H1 (cell line): Measurements from ENCODE around the gene NFIX. TPM values are rescaled to one million over a fixed set of nuclear protein-coding genes. Genes with fewer than 3 reads are reported as not detected.

Source experiments
- CTCF ChIA-PET: fragments of 300-600 bp; sonication (Branson Sonifier 250); formaldehyde crosslinking; loops from one replicate; lab custom pipeline; 2021; ENCODE audit not compliant: partially characterized antibody; lab: Charles Lee
- POLR2A ChIA-PET: fragments of 300-600 bp; sonication (Branson Sonifier 250); formaldehyde crosslinking; loops from one replicate; lab custom pipeline; 2021; ENCODE audit warnings: inconsistent platforms; ENCODE audit not compliant: partially characterized antibody; lab: Charles Lee
- DNase-seq, 2 experiments: peaks; one replicate each; pipeline versions ENCODE4 v3.0.0 to v3.0.0-alpha.2; 2010 to 2022; ENCODE audit warnings: low spot score in 2 of 2, low read depth in 1 of 2, mixed read lengths in 1 of 2
- FAIRE-seq: peaks from 2 replicates; lab custom pipeline; 2011; peaks lifted over from hg19 to GRCh38; lab: Jason Lieb, UNC
- H2AFZ ChIP-seq: 2 replicates; pipeline ENCODE4 v1.8.1; 2012; ENCODE audit warnings: low read length, inconsistent platforms
- H2AK5ac ChIP-seq: 2 replicates; pipeline ENCODE4 v1.6.1; 2013; ENCODE audit warnings: low read depth, low read length
- H2BK120ac ChIP-seq: replicated peaks from 2 replicates; pipeline ENCODE3; 2013; ENCODE audit warnings: low read depth, low read length, inconsistent platforms
- H2BK12ac ChIP-seq: 2 replicates; pipeline ENCODE4 v1.6.1; 2013; ENCODE audit warnings: low read depth, low read length
- H2BK15ac ChIP-seq: 2 replicates; pipeline ENCODE4 v1.6.1; 2013; ENCODE audit warnings: low read length
- H2BK20ac ChIP-seq: 2 replicates; pipeline ENCODE4 v1.6.1; 2013; ENCODE audit warnings: low read length
- H2BK5ac ChIP-seq: 2 replicates; pipeline ENCODE4 v1.6.1; 2013; ENCODE audit warnings: low read depth, low read length
- H3K14ac ChIP-seq: 2 replicates; pipeline ENCODE4 v1.6.1; 2013; ENCODE audit warnings: inconsistent platforms; ENCODE audit not compliant: insufficient read length
- H3K18ac ChIP-seq: 2 replicates; pipeline ENCODE4 v1.6.1; 2013; ENCODE audit warnings: low read length; ENCODE audit errors: extremely low read depth
- H3K23ac ChIP-seq: 2 replicates; pipeline ENCODE4 v1.6.1; 2013; ENCODE audit warnings: inconsistent platforms; ENCODE audit not compliant: insufficient read length
- H3K23me2 ChIP-seq: 2 replicates; pipeline ENCODE4 v1.6.1; 2013; ENCODE audit warnings: low read depth, low read length
- H3K27ac ChIP-seq: 2 replicates; pipeline ENCODE4 v1.6.1; 2011; ENCODE audit warnings: low read depth, low read length, inconsistent platforms
- H3K27me3 ChIP-seq, 4 experiments: replicated peaks in 1 of 4; 1 replicate in 1 of 4; 2 replicates in 3 of 4; pipeline versions ENCODE4 v1.6.1 to v1.8.1; 2011 to 2013; ENCODE audit warnings: low read length in 3 of 4, mild to moderate bottlenecking in 3 of 4, inconsistent platforms in 2 of 4, mixed read lengths in 2 of 4, moderate library complexity in 1 of 4; ENCODE audit not compliant: control insufficient read depth in 3 of 4, insufficient read depth in 3 of 4; ENCODE audit errors: extremely low read depth in 1 of 4
- H3K36me3 ChIP-seq, 4 experiments: 2 replicates each; pipeline versions ENCODE4 v1.6.1 to v1.8.1; 2011 to 2013; ENCODE audit warnings: mild to moderate bottlenecking in 4 of 4, low read length in 3 of 4, moderate library complexity in 2 of 4, control low read depth in 1 of 4, inconsistent platforms in 1 of 4; ENCODE audit not compliant: insufficient read depth in 4 of 4, control insufficient read depth in 2 of 4
- H3K4ac ChIP-seq: replicated peaks from 2 replicates; pipeline ENCODE3; 2013; ENCODE audit warnings: low read length, low read depth, mixed read lengths, inconsistent platforms; ENCODE audit not compliant: insufficient read length
- H3K4me1 ChIP-seq, 4 experiments: replicated peaks in 1 of 4; 1 replicate in 1 of 4; 2 replicates in 3 of 4; pipeline versions ENCODE4 v1.6.1 to v1.8.1; 2011 to 2013; ENCODE audit warnings: low read length in 3 of 4, inconsistent platforms in 2 of 4, mixed read lengths in 1 of 4; ENCODE audit not compliant: insufficient read depth in 4 of 4, control insufficient read depth in 3 of 4
- H3K4me2 ChIP-seq, 2 experiments: 2 replicates each; pipeline versions ENCODE4 v1.6.1 to v1.8.1; 2011 to 2013; ENCODE audit warnings: low read depth in 2 of 2, low read length in 2 of 2, control low read depth in 1 of 2, inconsistent platforms in 1 of 2, mild to moderate bottlenecking in 1 of 2; ENCODE audit not compliant: insufficient read depth in 1 of 2
- H3K4me3 ChIP-seq, 4 experiments: fragments of 200-600, 300-600 bp in 1 of 4; sonication (generic), shearing (Covaris generic), sonication (Bioruptor Twin) in 1 of 4; 2 replicates each; pipeline versions ENCODE4 v1.5.1 to v1.8.1; 2011 to 2016; ENCODE audit warnings: low read length in 4 of 4, low read depth in 3 of 4, control low read depth in 2 of 4, inconsistent platforms in 2 of 4, mild to moderate bottlenecking in 2 of 4, mixed read lengths in 1 of 4, moderate library complexity in 1 of 4; ENCODE audit not compliant: insufficient read depth in 2 of 4; ENCODE audit errors: extremely low read depth in 1 of 4
- H3K56ac ChIP-seq: replicated peaks from 2 replicates; pipeline ENCODE3; 2013; ENCODE audit warnings: low read depth, mild to moderate bottlenecking, mixed read lengths, low read length, inconsistent platforms; ENCODE audit not compliant: insufficient read length
- H3K79me1 ChIP-seq: 2 replicates; pipeline ENCODE4 v1.6.1; 2013; ENCODE audit warnings: low read depth, low read length, control low read depth
- H3K79me2 ChIP-seq, 2 experiments: 2 replicates each; pipeline versions ENCODE4 v1.6.1 to v1.8.1; 2012 to 2013; ENCODE audit warnings: low read length in 2 of 2, mild to moderate bottlenecking in 2 of 2, inconsistent platforms in 1 of 2; ENCODE audit not compliant: insufficient read depth in 2 of 2, control insufficient read depth in 1 of 2
- H3K9ac ChIP-seq, 4 experiments: replicated peaks in 1 of 4; 1 replicate in 1 of 4; 2 replicates in 3 of 4; pipeline versions ENCODE4 v1.6.1 to v1.8.1; 2011 to 2013; ENCODE audit warnings: low read depth in 3 of 4, low read length in 3 of 4, control low read depth in 2 of 4, mild to moderate bottlenecking in 2 of 4, moderate library complexity in 2 of 4, inconsistent platforms in 1 of 4; ENCODE audit errors: extremely low read depth in 1 of 4
- H3K9me3 ChIP-seq, 2 experiments: 2 replicates each; pipeline versions ENCODE4 v1.6.1 to v1.8.1; 2012 to 2013; ENCODE audit warnings: mild to moderate bottlenecking in 2 of 2, moderate library complexity in 2 of 2, control low read depth in 1 of 2, inconsistent platforms in 1 of 2, low read depth in 1 of 2, low read length in 1 of 2, mixed read lengths in 1 of 2; ENCODE audit not compliant: insufficient read depth in 2 of 2
- H4K20me1 ChIP-seq, 2 experiments: replicated peaks in 1 of 2; 2 replicates each; pipeline versions ENCODE3 to v1.8.1; 2011 to 2013; ENCODE audit warnings: inconsistent platforms in 2 of 2, low read length in 2 of 2, mild to moderate bottlenecking in 1 of 2; ENCODE audit not compliant: insufficient read depth in 2 of 2, control insufficient read depth in 1 of 2
- H4K5ac ChIP-seq: 2 replicates; pipeline ENCODE4 v1.6.1; 2013; ENCODE audit warnings: low read length, low read depth, mixed read lengths, inconsistent platforms; ENCODE audit not compliant: insufficient read length
- H4K8ac ChIP-seq: 2 replicates; pipeline ENCODE4 v1.8.0; 2013; ENCODE audit warnings: mild to moderate bottlenecking, moderate library complexity, low read length, inconsistent platforms; ENCODE audit not compliant: insufficient read depth; ENCODE audit errors: extremely low read depth
- H4K91ac ChIP-seq: replicated peaks from 2 replicates; pipeline ENCODE3; 2013; ENCODE audit warnings: low read length, mixed read lengths, inconsistent platforms; ENCODE audit not compliant: insufficient read length
- CTCF ChIP-seq, 3 experiments: IDR thresholded peaks; 1 replicate in 2 of 3; 2 replicates in 1 of 3; pipeline versions ENCODE4 v1.5.1 to v1.6.1; 2011; ENCODE audit warnings: low read length in 3 of 3, mild to moderate bottlenecking in 3 of 3, inconsistent platforms in 2 of 3, low read depth in 1 of 3, moderate library complexity in 1 of 3; ENCODE audit not compliant: insufficient read depth in 1 of 3; ENCODE audit errors: control extremely low read depth in 1 of 3
- EGR1 ChIP-seq: IDR thresholded peaks from 2 replicates; pipeline ENCODE4 v1.6.1; 2011; ENCODE audit warnings: low read depth, low read length, borderline replicate concordance
- NANOG ChIP-seq: IDR thresholded peaks from 2 replicates; pipeline ENCODE4 v1.6.1; 2011; ENCODE audit warnings: low read length, low read depth, mild to moderate bottlenecking, inconsistent platforms; ENCODE audit not compliant: insufficient read depth, poor library complexity, severe bottlenecking
- RNF2 ChIP-seq: fragments of 200-900, 300-1000 bp; sonication (generic); IDR thresholded peaks from 2 replicates; pipeline ENCODE4 v1.7.1; 2016; ENCODE audit warnings: borderline replicate concordance, low read depth, mild to moderate bottlenecking, antibody characterized with exemption, low read length; ENCODE audit not compliant: poor library complexity, severe bottlenecking; ENCODE audit errors: missing control alignments
- SRF ChIP-seq: IDR thresholded peaks from 2 replicates; pipeline ENCODE4 v1.6.1; 2011; ENCODE audit warnings: mild to moderate bottlenecking, low read depth, low read length, moderate library complexity
- TAF1 ChIP-seq: IDR thresholded peaks from 2 replicates; pipeline ENCODE4 v1.6.1; 2011; ENCODE audit warnings: mild to moderate bottlenecking, low read depth, low read length
- TBP ChIP-seq: IDR thresholded peaks from 2 replicates; pipeline ENCODE4 v1.6.1; 2011; ENCODE audit warnings: low read depth, low read length, improper control_type of control experiment
- WGBS, 2 experiments: shearing (Covaris generic) in 1 of 2; methylation state at CpG; one replicate each; pipeline versions ENCODE4 v1.1.6 to v1.1.7; 2013 to 2015; ENCODE audit warnings: low lambda C conversion rate in 2 of 2, mixed read lengths in 2 of 2, inconsistent platforms in 1 of 2, low coverage in 1 of 2, missing lambda C conversion rate in 1 of 2; ENCODE audit not compliant: insufficient replicate concordance in 2 of 2, insufficient coverage in 1 of 2, insufficient read length in 1 of 2; ENCODE audit errors: extremely low coverage in 1 of 2, missing lambda C conversion rate in 1 of 2; 5-methylcytosine and 5-hydroxymethylcytosine counted together
- polyA plus RNA-seq, 7 experiments: library from polyadenylated mRNA; depleted of rRNA in 3 of 7; stranded (reverse) in 5 of 7; unstranded in 2 of 7; fragments of >200 nt in 5 of 7; fragments of 200-250 nt in 2 of 7; gene quantifications; 1 replicate in 5 of 7; 2 replicates in 1 of 7; 4 replicates in 1 of 7; pipeline versions ENCODE4 v1.2.1 to v1.2.3, GENCODE V29; 2011 to 2013; ENCODE audit warnings: missing spikeins in 2 of 7, mixed read lengths in 2 of 7
- total RNA-seq: library from RNA; stranded (reverse); fragmentation: NEBNext Ultra II Directional; extraction: Animal tissue kit (Norgen Biotek cat#: 25700); gene quantifications from 2 replicates; pipeline ENCODE4 v1.2.1, GENCODE V29; 2021

The NFIX gene
- total and polyA plus RNA-seq, 2 of the 8 experiments (the other 6 are each of a cell fraction or from before 2014, with no cell fraction given): 0.03 to 0.20 TPM

GRCh38 chr19:12965017-12965811, 30.1 kb upstream of the NFIX start:
- Histone ChIP-seq H3K4me1 (peaks cover 0 to 6% (median 2%) of the 10 kb centered on the region in 4 experiments; a peak in 2 of 7 replicates), H3K79me1 (no peaks in the 10 kb centered on the region), H2BK15ac (peak overlapping the region; percentile 99; the same call in 1 of the 2 replicates), H3K36me3 (no peaks in the 10 kb centered on the region), H2BK12ac (no peak overlapping the region; the same call in 1 of the 2 replicates), H3K9me3 (no peaks in the 10 kb centered on the region; a peak in 1 of 4 replicates), H4K91ac (peak overlapping the region; percentile 91), H3K4me2 (peak overlapping the region; percentile 4 to 64; a peak in 3 of 4 replicates), H2AFZ (peak overlapping the region; percentile 81), H4K8ac (peak overlapping the region; percentile 74; the same call in 1 of the 2 replicates), H3K9ac (peak overlapping the region in 2 of 4 experiments; percentile 25 to 36; a peak in 4 of 7 replicates), H2BK120ac (no peak overlapping the region), H3K79me2 (no peaks in the 10 kb centered on the region), H3K4ac (peak overlapping the region; percentile 74), H3K56ac (peak overlapping the region; percentile 86), H3K27ac (peak overlapping the region; percentile 34; the same call in 1 of the 2 replicates), H4K5ac (peak overlapping the region; percentile 84), H3K23ac (no peak overlapping the region), H3K4me3 (peak overlapping the region in 3 of 4 experiments; percentile 27 to 54 (median 46); a peak in 5 of 8 replicates), H3K18ac (peak overlapping the region; percentile 99), H3K27me3 (no peaks in the 10 kb centered on the region), H2BK5ac (peak overlapping the region; percentile 87; the same call in 1 of the 2 replicates), H4K20me1 (no peaks in the 10 kb centered on the region), H2BK20ac (peak overlapping the region; percentile 80; the same call in 1 of the 2 replicates), H3K14ac (no peak overlapping the region), H2AK5ac (no peak overlapping the region), H3K23me2 (no peaks in the 10 kb centered on the region)
- DNase-seq: peak; percentile 59 to 97
- ChIA-PET POLR2A (interaction anchor here (0.7 to 7.1 kb wide), 20 partner anchors 11 to 187 kb away, joined by 3 to 67 read pairs (median 4); partner anchors contain the start of genes CALR, GADD45GIP1, KLF1 and NACC1), CTCF (interaction anchor here (0.7 to 7.6 kb wide), 68 partner anchors 11 to 1077 kb away, joined by 3 to 154 read pairs (median 4); partner anchors contain the start of genes CALR, DNASE2, GADD45GIP1 and GCDH)
- no peak for FAIRE-seq
- 3% methylated on average over 34 of the region's 34 CpGs; no CpG with 5 or more reads in 1 of the 2 experiments for WGBS, 2 experiments
- TF ChIP-seq CTCF (IDR thresholded peaks at IDR 0.05; ENCODE audit: control extremely low read depth in 1 of 3, insufficient read depth in 1 of 3, low read depth in 1 of 3, low read length in 3 of 3) (peak; percentile 92 to 99 (median 99)), SRF (0 out of 2 replicates have a peak, but pooled peaks have one; percentile 8), TAF1 (0 out of 2 replicates have a peak, but pooled peaks have one; percentile 20), RNF2 (no peak), NANOG (peak; percentile 46), TBP (no peak), EGR1 (no peak)
